GM19099 (cell line): ENCODE results near the gene ARMS2.

Experiments used
- POLR2A ChIP-seq: IDR thresholded peaks from 3 replicates; pipeline ENCODE4 v1.6.1; 2011; ENCODE audit warnings: low read depth; ENCODE audit not compliant: insufficient read length; ENCODE audit errors: extremely low read depth

Gene ARMS2

DNA sequence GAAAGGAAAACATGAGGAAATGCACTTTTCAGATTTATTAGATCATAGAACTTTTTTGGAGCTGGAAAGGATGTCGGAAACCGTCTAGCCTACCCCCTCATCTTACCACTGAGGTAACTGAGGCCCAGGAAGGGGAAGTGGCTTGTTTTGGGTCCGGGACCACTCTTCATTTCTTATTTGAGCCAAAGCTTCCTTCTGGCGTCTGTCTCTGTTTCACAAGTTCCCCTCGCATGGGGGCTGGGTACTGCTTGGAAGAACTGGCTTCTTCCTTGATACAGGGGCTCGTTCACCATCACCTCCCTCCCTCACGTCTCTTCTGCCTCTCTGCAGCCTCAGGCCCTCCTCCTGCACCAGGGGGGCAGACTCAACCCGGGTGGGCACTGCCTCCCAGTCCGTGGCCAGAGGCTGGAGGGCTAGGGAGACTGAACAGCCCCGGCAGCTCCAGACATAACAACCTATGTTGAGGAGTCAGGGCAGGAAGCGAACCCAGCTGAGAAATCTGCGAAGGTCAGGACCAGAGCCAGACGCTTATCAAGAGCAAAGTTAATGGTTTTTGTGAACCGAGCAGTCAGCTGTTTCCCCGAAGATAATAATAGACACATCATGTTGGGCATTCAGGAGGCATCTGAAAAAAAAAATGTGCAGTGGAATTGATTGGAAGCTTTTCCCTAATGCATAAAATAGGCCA is 19.8 kb downstream of the ARMS2 start:
- TF ChIP-seq POLR2A, result no peak

DNA sequence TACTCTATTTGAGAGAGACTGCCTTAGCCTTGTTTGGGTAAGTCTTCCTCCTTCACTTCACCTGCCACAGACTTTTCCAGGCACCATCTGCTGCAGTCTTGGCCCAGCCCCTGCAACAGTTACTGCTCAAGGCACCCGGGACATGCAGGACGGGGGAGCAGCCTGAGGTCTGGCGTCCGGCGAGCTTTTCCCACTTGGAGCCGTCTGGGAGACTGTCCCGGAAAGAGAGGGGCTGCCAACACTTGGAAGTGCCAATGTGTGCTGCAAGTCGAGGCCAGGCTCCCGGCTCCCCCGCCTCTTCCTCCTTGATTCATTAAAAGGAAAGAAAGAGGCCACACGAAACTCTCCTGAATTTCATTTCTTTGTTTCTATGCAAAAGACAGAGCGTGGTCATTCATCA is 20.6 kb downstream of the ARMS2 start:
- no peak for TF ChIP-seq POLR2A

DNA sequence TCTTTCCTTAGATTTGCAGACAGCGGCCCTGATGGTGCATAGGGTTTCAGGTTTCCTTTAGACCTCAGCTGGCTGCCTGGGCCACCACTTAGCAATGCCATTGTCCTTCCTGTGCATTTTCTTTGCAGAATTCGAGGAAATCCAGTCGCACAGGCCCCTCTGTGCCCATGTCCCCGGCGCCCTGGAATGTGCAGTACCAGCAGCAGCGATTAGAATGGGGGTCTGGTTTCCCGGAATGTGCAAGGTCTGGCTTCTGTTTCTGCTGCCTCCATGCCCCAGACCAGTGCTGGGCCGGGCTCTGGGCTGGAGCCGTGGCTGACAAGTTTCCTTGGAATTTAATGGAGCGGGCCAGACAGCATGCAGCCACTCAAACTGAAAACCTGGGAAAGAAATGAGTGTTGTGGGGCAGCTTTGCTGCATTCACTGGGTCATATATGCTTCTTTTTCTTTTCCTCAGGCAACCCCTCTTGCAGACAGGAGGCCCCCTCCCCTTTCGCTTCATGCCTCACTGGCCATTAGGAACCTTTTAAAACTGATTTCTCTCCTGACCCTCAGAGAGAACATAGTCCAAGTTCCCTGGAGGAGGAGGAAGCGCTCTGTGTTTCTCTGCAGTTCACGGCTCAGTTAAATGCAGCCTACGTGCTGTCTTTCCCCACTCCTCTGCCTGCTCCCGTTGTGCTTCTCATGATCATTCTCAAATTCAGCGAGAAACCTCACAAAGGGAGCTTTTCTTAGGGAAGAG is 21.3 kb downstream of the ARMS2 start:
- TF ChIP-seq POLR2A, result no peak

DNA sequence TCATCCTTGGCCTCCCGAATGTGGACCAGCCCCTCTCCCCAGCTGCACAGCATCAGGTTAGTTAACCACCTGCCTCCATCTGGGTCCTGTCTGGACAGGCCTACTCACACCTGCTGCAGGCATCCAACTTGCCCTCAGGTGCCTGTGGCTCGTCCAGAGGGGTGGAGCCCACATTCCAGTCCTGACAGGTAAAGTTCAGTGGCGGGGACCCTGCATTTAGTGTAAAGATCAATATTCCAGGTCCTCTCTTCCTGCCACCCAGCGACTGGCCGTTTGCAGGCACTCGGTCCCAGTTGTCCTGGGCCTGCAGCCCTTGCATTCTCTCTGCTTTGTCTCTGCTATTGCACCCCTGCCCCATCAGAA is 21.9 kb downstream of the ARMS2 start:
- TF ChIP-seq POLR2A, result no peak

DNA sequence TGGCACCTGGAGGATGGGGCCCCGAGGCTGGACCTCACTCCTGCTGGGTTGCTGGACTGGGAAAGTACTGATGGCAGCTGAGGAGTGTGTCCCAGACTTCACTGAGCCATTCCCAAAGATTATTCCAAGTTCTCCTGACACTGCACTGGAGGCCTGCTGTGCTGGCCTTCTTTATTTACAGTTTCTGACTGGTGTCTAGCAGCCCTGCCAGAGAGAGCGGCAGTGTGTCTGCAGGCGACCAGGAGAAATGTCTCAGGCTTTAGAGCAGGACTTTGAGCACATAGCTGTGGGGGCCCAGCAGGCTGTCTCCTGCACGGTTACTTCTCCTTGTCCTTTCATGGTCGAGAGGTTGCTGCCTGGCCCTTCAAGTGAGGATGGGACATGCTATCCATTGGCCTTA is 23.0 kb downstream of the ARMS2 start:
- no peak for TF ChIP-seq POLR2A

DNA sequence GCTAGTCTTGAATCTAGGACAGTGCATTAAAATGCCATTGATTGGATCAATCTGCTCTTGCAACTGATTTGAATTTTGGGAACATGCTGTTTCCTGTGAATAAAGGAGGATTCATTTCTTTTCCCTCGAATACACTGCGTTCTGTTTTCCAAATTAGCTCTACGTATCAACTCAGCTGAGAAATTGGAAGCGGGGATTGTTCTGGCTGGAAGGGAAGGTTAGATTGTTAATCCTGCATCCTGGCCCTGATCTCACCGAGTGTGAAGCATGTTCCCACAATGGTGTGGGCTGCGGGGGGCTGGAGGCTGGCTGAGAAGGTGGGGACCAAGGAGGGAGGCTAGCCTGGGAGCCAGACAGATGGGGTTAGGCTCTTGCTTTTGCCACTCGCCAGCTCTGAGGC is 24.5 kb downstream of the ARMS2 start:
- TF ChIP-seq POLR2A, result no peak

DNA sequence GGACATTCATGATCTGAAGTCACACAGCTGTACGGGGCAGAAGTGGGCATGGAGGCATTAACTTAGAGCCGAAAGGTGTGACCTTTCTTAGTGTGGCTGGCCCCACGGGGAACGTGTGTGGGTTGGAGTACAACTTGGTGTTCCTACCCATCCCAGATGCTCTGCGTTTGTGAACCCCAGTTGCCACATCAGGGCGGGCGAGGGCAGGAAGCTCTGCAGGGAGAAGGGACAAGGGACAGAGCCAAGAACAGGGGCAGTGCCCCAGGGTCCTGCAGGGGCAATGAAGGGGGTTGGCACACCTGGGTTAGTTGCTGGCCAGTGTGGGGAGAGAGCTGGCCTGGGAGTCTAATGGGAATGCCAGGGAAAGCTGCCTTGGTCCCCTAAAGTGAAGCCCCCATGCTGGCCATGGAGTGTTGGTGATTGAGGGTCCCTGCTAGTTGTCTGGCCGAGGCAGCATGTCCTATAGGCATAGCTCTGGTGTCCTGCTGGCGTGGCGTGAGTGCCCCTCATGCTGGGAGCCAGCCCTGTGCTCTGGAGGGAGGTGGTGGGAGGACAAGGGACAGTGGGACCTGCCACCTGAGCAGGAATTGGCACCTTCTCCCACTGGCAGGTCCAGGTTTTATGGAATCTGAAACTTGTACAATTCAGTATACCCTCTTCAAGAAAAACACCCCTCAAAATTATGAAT is 25.8 kb downstream of the ARMS2 start:
- TF ChIP-seq POLR2A, result no peak

DNA sequence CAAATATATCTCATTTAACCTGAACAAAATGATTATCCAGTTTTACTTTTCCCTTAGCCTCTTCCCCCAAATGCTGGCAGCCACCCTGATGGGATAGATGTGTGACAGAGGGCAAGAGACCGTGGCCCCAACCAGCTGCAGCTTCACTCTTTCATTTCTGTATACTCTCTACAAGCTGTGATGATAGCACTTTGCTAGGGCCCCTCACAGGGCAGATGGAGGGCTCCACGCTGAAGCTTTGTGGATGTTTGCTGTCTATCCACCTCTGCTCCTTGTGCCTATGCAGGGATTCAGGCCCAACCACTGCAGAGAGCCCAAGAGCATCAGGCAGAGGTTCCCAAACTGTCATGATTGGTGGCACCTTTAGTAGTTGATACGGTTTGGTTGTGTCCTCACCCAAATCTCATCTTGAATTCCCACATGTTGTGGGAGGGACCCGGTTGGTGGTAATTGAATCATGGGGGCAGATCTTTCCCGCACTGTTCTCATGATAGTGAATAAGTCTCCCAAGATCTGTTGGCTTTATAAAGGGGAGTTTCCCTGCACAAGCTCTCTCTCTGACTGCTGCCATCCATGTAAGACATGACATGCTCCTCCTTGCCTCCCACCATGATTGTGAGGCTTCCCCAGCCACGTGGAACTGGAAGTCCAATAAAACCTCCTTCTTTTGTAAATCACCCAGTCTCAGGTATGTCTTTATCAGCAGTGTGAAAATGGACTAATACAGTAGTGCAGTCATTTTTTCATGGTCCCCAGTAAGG is 27.0 kb downstream of the ARMS2 start:
- no peak for TF ChIP-seq POLR2A

DNA sequence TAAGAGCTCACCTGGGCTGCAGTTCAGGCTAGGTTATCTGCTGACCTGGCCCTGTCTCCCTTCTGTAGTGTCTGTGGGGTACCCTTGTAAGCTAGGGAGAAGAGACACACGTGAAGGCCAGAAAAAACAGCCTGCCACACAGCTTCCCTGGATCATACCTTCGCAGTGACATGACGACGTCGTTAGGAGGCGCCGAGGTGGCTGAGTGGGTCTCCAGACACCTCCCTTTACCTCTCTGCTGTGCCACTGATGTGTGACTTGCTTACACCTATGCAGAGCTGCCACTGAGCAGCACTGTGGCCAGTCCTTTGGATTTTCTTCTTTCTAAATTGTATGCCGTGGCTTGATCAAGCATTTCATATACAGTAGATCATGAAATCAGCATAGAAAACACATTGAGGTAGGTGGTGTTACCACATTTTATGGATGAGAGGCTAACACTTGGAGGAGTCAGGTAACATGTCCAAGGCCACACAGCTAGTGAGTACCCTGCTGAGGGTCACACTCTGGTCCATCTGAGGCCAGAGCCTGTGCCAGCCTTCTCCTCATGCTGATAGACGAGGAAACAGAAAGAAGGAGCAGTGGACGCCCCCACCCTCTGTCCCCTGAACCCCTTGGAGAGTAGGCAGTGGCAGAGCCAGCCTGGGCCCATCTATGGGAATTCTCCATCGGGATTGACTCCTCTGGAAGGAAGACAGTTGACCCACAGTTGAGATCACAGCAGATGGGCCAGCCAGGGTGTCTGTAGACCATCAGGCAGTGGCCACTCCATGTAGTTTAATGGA is 30.0 kb downstream of the ARMS2 start:
- TF ChIP-seq POLR2A, result no peak

DNA sequence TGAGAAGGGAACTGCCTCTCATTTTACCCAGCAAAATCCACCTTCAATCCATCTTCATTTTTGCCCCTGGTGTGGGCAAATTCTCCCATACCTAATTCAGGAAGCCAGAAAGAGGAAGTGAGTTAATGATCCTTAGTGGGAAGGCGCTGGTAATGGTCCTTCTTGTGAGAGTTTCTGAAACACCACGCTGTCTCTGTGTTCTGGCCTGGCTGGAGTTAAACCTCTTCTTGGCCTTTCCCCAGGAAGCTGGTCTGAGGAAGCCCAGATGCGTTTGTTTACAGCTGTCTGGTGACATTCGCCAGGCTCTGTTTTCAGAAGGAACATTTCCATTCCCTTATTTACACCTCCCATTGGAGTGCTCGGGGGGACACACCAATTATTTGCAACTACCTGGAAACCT is 31.2 kb downstream of the ARMS2 start:
- no peak for TF ChIP-seq POLR2A

DNA sequence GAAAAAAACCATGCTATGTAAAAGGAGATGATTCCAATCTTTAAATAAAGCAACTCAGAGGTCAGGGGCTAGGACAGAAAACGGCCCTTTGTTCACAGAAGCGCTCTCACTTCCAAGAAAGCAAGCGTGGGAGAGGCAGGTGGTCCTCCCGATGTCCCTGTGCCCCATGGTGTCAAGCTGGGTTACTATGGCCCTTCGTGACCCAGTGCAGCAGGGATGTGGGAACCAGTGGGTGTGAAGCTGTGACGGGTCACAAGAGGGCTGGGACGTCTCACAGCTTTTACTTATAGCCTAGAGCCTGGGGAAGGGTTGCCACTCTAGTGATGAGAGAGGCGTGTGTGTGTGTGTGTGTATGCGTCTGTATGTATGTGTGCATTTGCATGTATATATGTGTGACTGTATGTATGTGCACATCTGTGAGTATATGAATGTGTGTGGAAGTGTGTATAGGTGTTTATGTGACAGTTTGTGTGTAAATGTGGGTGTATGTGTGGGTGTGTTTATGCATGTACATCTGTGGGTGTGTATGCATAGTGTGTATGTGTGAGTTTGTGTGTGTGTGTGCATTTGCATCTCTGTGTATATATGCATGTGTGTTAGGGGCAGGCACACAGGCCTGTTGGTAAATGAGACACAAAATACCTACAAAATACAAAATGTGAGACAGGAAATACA is 32.1 kb downstream of the ARMS2 start:
- TF ChIP-seq POLR2A, result no peak

DNA sequence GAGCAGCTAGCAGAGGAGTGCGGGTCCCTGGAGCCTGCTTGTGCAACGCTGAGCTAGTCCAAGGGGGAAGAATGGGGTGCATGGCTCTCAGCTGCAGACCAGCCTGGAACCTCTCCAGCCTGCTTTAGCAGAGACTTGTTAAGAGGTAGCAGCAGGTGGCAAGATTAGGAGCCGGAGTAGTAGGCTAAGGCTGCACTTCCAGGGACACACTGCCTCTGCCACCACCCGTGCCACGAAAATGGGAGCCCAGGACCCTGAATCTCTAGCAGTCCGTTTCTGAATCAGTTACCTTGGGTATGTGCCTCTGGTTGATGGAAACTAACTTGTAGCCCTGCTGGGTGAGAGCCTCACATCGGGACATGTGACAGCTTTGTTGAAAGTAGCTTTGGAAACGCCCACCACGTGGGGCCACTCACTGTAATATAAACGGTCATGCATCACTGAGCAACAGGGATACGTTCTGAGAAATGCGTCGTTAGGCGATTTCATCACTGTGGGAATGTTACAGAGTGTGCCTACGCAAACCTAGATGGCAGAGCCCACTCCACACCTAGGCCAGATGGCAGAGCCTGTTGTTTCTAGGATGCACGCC is 32.8 kb downstream of the ARMS2 start:
- no peak for TF ChIP-seq POLR2A

DNA sequence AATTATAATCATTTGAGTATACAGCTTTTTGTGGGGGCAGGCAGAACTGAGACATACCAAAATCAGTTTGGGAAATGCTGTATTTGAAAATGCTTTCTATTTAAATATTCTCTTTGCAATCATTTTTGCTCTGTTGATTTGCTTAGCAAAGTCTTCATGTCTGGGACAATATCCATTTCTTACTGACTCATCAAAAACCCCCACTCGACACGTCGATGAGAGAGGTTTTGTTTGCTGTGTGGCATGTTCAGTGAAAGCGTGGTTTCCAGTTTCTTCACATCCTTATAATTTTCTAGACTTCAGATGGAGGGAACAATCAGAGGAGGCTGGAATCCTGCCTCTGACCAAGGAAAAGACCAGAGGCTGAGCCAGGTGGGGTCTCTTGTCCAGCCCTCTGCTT is 35.8 kb downstream of the ARMS2 start:
- TF ChIP-seq POLR2A, result no peak

DNA sequence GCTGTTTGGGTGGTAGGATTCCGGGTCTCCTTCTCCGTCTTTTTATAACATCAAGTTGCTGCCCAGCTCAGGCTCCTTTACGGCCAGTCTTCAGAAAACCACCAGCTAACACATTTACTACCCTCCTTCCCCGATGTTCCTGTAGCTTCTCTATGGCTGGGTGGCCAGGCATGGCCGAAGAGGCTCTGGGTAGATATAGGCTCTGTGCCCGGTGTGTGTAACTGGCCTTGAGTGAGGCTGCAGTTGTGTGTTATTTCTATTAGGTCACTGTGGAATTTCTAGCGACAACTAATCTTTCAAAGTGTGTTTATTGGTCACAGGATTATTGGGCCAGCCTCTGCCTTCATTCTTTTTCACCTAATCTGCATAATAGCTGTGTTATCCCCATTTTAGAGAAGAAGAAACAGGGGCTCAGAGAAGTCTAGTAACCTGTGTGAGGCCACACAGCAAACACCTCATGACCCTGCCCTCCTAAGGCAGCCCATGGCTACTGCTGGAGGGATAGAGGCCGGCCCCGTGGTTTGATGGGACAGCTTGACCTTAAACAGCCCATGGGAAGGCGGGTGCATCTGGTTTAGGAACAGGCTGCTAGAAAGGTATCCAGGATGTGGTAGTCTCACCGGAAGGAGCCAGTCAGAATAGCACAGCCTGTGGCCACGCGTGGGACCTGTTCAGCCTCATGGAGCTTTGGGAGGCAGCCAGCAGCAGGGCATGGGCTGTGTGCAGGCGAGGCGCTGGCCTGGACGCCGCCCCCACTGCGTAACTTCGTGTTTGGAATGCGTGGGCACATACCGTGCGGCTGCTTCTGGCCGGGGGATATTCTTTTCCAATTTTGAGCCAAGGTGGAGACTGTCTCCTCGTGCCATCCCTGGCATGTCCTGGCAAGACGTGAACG is 36.6 kb downstream of the ARMS2 start:
- no peak for TF ChIP-seq POLR2A
